Measurements from ENCODE around the gene RPP40. TPM values are rescaled to one million over a fixed set of nuclear protein-coding genes. Genes with fewer than 3 reads are reported as not detected.

The RPP40 gene
- total RNA-seq, 4 donors from 2014 or later = 1.6 to 8.7 (median 4.6) TPM; not detected in 1

DNA sequence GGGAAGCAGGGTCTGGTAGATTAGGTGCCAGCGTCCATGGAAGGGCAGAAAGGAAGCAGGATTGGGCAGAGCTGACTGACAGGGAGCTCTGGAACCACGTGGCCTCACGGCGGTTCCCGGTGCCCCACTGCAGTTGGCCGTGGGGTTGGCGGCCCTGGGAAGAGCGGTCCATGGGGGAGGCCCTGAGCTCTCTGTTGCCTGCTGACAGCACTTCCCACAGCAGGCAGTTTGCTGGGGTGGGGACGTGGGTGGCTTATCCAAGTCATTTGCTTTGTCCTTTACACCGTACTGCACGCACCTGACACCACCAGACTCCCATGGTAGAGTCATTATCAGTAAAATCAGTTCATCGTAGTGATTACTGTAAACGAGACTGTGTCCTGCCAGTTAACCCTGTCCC, 56.1 kb downstream of the RPP40 start:
- TF ChIP-seq EP300 (IDR thresholded peaks at IDR 0.05; ENCODE audit: low read depth) (no peak), CTCF (IDR thresholded peaks at IDR 0.05) (no peak), POLR2AphosphoS5 (IDR thresholded peaks at IDR 0.05) (no peak), POLR2A (IDR thresholded peaks at IDR 0.05) (no peak)
- Histone ChIP-seq H3K36me3 (peaks cover 0 to 7% (median 2%) of the 10 kb centered on the region in 4 donors), H3K4me1 (peaks cover 0 to 6% (median 1%) of the 10 kb centered on the region in 4 donors), H3K4me3 (no peak overlapping the region), H3K27me3 (no peaks in the 10 kb centered on the region), H3K9me3 (no peaks in the 10 kb centered on the region), H3K27ac (no peak overlapping the region)
- in situ Hi-C loops (cut with MboI; ENCODE audit: low pct_ligation_motif_present in 1 of 4, low pct_unique_long_range_greater_than_20kb in 1 of 4, low sequenced_read_pairs in 3 of 4) (loop anchor here in 1 of 4 donors (25.0 kb wide), 1 partner anchor 635 kb away; no protein-coding TSS in a partner anchor), intact Hi-C loops (cut with DNase I; ENCODE audit: low total_unique reads) (no loop called here)
- DNase-seq = no peak
- 92% methylated on average over 13 of the region's 13 CpGs; no CpG with 5 or more reads in 1 of the 2 donors for WGBS, 2 donors (ENCODE audit: low coverage in 1 of 2)

- H3K36me3 ChIP-seq = peaks cover 0 to 5% (median 0%) of the 10 kb centered on the region in 4 donors
- 94% methylated on average over 6 of the region's 11 CpGs; no CpG with 5 or more reads in 1 of the 2 donors for WGBS, 2 donors (ENCODE audit: low coverage in 1 of 2)
- peaks cover 0 to 17% (median 10%) of the 10 kb centered on the region in 4 donors for H3K4me1 ChIP-seq
- no peaks in the 10 kb centered on the region for H3K9me3 ChIP-seq
- intact Hi-C loops (cut with DNase I; ENCODE audit: low total_unique reads) (no loop called here), in situ Hi-C loops (cut with MboI; ENCODE audit: low pct_ligation_motif_present in 1 of 4, low pct_unique_long_range_greater_than_20kb in 1 of 4, low sequenced_read_pairs in 3 of 4) (loop anchor here in 1 of 4 donors (25.0 kb wide), 1 partner anchor 634 kb away; no protein-coding TSS in a partner anchor)
- no peak overlapping the region for H3K4me3 ChIP-seq
- no peaks in the 10 kb centered on the region for H3K27me3 ChIP-seq
- DNase-seq = no peak
- TF ChIP-seq POLR2A (IDR thresholded peaks at IDR 0.05) (no peak), EP300 (IDR thresholded peaks at IDR 0.05; ENCODE audit: low read depth) (no peak), POLR2AphosphoS5 (IDR thresholded peaks at IDR 0.05) (no peak), CTCF (IDR thresholded peaks at IDR 0.05) (no peak)
- no peak overlapping the region for H3K27ac ChIP-seq
Measured at GRCh38 chr6:4946521-4946920, 57.3 kb downstream of the RPP40 start.

Other genes starting within 250 kb of the RPP40 start
- gene CDYL, start 227.6 kb downstream of the RPP40 start, total RNA-seq = 10 to 100 TPM; 23.6 to 40.8 (median 30.0) TPM
- 1 to 10 TPM in 1 of 4 donors, under 1 TPM in 2, not detected in 1; 0.40 to 1.2 (median 0.95) TPM for gene PPP1R3G, start 81.3 kb upstream of the RPP40 start, total RNA-seq